Activated CD8-positive, alpha-beta memory T cell treated with anti-CD3 and anti-CD28 coated beads for 4 hours (primary cell): ENCODE results near the gene LSM4.

Experiments used
- DNase-seq, 2 donors: peaks; one replicate each; pipeline ENCODE4 v3.0.0-alpha.2; 2020; ENCODE audit warnings: low read depth in 2 of 2

LSM4 gene

DNA sequence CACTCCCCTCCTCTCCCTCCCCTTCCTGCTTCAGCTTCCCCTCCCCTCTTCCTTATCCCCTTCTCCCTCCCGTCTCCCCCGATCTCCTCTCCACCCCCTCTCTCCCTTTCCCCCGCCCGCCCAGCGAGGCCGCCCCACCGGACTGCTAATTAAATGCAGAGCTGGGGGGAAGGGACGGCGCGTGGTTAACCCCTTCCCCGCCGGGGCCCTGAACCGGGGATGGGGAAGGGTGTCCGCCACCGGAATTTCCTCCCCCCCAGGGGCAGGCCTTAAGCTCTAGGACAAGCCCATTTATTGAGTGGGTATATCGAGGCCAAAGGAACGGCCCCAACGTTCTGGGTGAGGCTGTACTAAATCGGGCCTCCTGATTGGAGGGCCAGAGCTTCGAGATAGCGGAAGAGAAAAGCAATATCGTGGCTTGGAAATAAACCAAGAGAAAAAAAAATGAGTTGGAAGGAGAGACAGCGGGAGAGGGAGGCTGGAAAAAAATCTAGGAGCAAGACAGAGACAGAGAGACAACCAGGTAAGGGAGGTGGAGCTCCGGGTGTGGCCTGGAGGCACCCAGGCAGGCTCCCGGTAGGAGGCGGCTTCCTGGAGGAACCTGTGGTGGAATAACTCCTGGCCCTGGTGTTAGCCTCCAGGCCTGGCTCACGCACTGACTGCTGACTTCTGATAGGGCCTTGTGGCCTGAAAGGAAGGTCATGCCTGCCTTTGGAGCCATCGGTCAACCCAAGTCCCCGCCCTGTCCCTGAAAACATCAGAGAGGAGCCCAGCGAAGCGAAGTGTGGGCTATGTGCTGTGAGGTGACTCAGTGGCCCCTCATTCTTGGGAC is 29.9 kb downstream of the LSM4 start:
- no peak for DNase-seq

- no peak for DNase-seq
Measured at GRCh38 chr19:18292462-18292809, 30.4 kb downstream of the LSM4 start.

- DNase-seq, result peak; percentile 74 to 75
Measured at GRCh38 chr19:18291590-18292461, 31.1 kb downstream of the LSM4 start.

GRCh38 chr19:18291019-18291524 is 31.8 kb downstream of the LSM4 start:
- no peak for DNase-seq

DNA sequence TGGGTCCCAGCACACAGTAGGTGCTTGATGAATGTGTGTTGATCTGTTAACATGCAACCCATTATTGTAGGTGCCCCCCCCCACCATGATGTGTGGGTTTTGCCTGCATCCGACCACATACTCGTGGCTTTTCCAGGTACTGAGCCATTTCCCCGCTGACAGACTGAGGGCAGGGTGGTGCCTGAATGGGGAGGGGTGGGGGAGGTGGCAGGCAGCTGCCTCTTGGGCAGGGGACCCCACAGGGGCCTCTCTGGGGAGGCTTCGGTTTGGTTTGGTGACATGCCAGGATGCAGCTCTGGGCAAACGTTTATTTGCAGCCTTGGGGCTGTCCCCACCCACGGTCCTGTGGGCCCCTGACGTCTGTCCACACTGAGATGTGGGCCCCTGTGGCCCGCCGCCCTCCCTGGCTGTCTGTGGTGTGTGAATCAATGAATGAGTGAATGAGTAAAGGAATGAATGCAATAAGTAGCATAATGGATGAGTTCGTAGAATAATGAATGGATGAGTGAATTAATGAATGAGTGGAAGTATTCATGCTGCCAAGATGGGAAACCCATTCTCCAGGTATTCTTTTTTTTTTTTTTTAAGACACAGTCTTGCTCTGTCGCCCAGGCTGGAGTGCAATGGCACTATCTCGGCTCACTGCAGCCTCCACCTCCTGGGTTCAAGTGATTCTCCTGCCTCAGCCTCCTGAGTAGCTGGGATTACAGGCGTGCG is 32.4 kb downstream of the LSM4 start:
- DNase-seq, result peak; percentile 70

- no peak for DNase-seq
Measured at GRCh38 chr19:18289471-18290301, 33.2 kb downstream of the LSM4 start.

DNA sequence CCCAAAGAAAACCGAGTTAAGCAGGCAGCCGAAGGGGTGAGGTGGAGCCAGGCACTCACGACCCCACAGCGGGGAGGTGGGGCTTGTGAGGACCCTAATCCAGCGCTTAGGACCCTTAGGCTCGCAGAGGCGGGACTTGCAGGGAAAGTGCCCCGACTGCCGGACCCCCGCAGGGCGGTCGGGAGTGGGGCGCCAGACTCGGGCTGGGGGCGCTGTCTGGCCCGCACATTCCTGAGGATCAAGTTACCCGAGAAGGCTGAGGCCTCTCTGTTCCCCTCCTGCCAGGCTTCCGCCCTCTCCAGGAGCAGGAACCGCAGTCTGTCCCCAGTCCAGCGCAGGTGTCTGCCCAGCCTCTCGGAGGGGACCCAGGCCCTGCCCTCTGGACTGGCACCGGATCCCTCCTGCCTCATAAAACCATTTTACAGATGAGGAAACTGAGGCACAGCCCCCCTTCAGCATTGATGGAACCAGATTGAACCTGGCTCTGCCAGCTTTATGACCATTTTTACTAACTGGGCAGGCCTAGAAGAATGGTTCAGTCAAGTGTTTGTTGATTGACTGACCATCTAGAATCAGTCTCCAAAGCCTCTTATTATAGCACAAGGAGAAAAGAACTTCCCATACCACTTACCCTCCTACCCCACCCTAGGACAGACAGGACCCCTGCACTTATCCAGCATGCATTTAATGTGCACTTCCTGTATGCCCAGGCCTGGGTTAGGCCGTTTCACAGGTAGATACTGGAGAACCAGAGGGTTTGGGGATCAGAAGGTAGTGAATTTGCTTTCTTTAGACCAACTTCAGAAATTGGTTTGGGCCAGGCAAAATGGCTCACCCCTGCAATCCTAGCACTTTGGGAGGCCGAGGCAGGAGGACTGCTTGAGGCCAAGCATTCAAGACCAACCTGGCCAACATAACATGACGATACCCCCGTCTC is 34.8 kb downstream of the LSM4 start:
- no peak for DNase-seq

DNA sequence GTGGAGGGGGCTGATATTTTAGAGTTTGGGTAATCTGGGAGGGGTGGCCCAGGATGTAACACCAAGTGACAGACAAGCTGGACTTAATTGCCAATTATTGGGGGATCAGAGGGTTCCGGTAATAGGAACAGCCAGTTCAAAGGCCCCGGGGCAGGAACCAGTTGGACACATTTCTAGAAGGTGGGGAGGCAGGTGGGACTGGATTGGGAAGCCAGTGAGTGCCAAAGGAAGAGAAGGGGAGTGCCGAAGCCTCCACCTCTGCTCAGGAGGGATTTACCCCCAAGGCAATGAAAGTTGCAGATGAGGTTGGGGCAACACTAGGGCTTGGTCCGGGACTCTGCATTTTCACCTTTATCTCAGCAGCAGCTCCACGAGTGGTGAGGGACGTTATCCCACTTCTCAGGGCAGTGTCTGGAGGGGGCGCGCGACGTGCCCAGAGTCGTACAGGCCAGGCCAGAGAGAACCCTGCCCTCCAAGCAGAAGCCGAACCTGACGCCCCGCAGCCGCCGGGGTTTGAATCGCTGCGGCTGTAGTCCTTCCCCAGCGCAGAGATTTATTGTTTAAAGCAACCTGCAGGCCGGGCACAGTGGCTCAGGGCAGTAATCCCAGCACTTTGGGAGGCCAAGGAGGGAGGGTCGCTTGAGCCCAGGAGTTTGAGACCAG is 35.8 kb downstream of the LSM4 start:
- DNase-seq, result no peak

DNA sequence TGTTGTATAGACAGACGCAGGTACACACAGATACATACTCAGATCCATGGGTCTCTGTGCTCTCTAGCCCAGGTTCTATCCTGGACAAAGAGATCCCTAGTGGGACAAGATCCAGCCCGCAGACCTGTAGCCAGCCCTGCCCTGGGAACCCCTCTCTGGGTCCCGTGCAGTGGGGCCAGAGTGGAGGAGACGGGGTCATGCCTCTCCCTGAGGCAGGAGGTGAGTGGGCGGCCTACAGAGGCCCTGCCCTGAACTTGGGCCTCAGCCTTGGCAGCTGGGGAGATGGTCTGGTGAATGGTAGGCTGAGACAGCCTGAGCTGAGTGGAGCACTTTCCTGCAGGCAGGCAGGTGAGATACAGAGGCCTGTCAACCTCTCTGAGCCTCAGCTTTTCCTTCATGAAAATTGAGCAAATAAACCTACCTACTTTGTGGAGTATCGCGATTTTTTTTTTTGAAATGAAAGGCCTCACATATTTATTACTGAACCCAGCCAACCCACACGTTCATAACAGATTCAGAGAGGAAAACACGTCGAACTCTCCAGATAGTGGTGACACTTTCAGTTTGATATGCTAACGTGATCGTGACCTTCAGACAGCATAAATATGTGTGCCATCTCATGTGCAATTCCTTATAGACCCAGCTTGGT is 38.0 kb downstream of the LSM4 start:
- no peak for DNase-seq

DNA sequence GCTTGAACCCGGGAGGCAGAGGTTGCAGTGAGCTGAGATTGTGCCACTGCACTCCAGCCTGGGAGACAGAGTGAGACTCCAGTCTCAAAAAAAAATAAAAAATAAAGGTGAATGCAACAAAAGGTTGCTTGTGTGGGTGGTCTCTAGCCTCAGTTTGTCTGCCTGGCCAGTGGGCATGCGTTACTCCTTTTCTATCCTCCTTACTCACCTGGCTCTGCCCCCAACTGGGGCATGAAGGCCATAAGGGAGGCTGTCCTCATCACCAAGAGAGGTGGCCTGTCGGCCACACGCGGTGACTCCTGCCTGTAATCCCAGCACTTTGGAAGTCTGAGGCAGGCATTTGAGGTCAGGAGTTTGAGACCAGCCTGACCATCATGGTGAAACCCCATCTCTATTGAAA is 39.5 kb downstream of the LSM4 start:
- no peak for DNase-seq

- DNase-seq, result no peak
Measured at GRCh38 chr19:18282788-18283141, 40.1 kb downstream of the LSM4 start.

DNA sequence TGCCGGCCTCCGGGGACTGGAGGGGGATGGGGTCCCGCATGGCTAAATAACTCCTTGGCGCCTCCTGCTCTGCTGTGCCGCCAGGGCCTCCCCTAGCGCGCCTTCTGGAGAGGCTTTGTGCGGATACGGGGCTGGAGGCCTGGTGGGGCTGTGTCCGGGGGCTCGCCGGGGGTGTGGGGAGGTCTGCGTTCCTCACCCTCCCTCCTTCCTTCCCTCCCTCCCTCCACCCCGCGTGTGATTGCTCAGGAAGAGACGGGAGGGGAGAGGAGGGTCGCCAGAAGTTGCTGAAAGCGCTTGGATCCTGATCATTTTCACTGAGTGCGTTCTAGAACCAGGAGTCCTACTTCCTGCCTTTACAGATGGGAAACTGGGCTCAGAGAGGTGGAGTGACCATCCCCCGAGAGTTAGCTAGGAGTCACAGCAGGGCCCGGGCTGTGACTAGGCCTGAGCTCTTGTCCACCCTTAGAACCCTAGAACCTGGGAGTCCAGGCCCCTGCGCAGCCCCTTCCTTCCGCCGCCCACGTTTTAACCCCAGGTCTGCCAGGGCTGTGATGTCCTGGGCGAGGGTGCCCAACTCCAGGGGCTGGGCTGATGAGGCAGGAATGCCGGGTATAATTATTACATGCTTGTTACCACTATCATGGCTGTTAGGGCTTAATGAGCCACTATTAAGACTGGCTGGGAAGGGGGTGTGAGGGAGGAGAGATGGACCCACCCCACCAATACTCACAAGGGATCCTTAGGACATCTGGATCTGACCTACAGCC is 40.7 kb downstream of the LSM4 start:
- DNase-seq, result no peak

- peak; percentile 93 to 94 for DNase-seq
Measured at GRCh38 chr19:18281082-18282020, 41.5 kb downstream of the LSM4 start, which contains the start of gene JUND. JUND (minus strand) TSS chr19:18281622; CDS start chr19:18281484, 138 bp downstream.

- DNase-seq, result peak; percentile 62 to 66
Measured at GRCh38 chr19:18280247-18281081, 42.4 kb downstream of the LSM4 start.

DNA sequence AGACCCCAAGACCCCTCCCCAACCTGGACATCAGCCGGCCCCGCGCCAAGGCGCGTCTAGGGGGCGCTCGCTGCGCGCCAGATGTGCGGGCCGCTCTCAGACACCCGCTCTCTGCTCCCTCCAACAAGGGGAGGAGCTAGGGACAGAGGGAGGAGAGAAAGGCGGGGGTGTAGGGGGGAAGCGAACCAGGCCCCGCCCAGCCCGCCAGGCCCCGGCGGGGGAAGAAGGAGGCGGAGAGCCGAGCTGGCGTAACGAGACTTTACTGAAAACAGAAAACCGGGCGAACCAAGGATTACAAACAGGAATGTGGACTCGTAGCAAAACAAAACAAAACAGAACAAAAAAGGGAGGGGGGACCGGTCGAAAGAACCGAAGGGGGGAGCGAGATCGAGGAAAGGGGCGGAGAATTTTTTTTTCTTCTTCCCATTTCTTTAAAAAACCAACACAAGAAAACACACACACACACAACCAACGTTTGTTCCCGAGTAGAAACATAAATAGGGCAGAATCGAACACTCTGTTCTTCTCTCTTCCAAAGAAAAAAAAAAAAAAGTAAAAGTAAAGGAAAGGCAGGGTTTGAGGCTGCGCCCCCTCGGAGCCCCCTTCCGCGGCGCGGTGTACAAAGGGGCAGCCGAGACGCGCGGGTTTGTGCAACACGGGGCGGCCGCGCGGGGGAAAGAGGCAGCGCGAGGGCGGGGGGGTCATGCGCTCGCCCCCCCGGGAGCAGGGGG is 43.2 kb downstream of the LSM4 start:
- peak; percentile 79 to 86 for DNase-seq

GRCh38 chr19:18279266-18279515 is 43.7 kb downstream of the LSM4 start:
- no peak for DNase-seq
